HepG2 (cell line): ENCODE data around the gene GLRA1. TPM values are rescaled to one million over a fixed set of nuclear protein-coding genes. Genes with fewer than 3 reads are reported as not detected.

Experiments
- ATAC-seq: fragments of 200-7000 bp; cut with Tn5 transposase; 3 replicates; pipeline ENCODE4 v1.9.1; 2020; ENCODE audit warnings: mild to moderate bottlenecking, moderate library complexity
- BruUV-seq: library from RNA; stranded (reverse); fragments of 400-500 nt; replicated peaks from 2 replicates; lab custom pipeline; 2021; lab: Mats Ljungman, UMichigan
- CTCF ChIA-PET: fragments of 300-600 bp; formaldehyde crosslinking; extraction: SDS; loops from one replicate; lab custom pipeline; 2021; ENCODE audit warnings: low total read pairs, inconsistent platforms, low intra/inter-chr PET ratio; lab: Yijun Ruan, JAX
- POLR2A ChIA-PET: fragments of 350-600 bp; sonication (Branson Sonifier 250); formaldehyde crosslinking; loops from one replicate; lab custom pipeline; 2020; ENCODE audit warnings: antibody characterized with exemption, inconsistent platforms; lab: Yijun Ruan, JAX
- DNase-seq: peaks from one replicate; pipeline ENCODE4 v3.0.0-alpha.2; 2015; ENCODE audit warnings: low spot score
- FAIRE-seq: peaks from 3 replicates; lab custom pipeline; 2011; peaks lifted over from hg19 to GRCh38; lab: Jason Lieb, UNC
- H2AFZ ChIP-seq: one replicate; pipeline ENCODE4 v1.6.1; 2011; ENCODE audit warnings: low read length, inconsistent platforms
- H3K27ac ChIP-seq: fragments of 300-600 bp; 3 replicates; pipeline ENCODE4 v1.8.0; 2011; ENCODE audit warnings: mixed run types, mild to moderate bottlenecking, mixed read lengths, low read length, inconsistent platforms; ENCODE audit not compliant: insufficient read depth; ENCODE audit errors: extremely low read length
- H3K27me3 ChIP-seq, 2 experiments: fragments of 200-600 bp in 1 of 2; 2 replicates in 1 of 2; 3 replicates in 1 of 2; pipeline versions ENCODE4 v1.6.0 to v1.8.0; 2011; ENCODE audit warnings: low read length in 2 of 2, mild to moderate bottlenecking in 2 of 2, moderate library complexity in 2 of 2, inconsistent platforms in 1 of 2; ENCODE audit not compliant: insufficient read depth in 2 of 2, control insufficient read depth in 1 of 2
- H3K36me3 ChIP-seq, 2 experiments: fragments of 200-600 bp in 1 of 2; replicated peaks in 1 of 2; 2 replicates in 1 of 2; 3 replicates in 1 of 2; pipeline versions ENCODE4 v1.5.1 to v1.8.0; 2011; ENCODE audit warnings: low read length in 2 of 2, inconsistent platforms in 1 of 2; ENCODE audit not compliant: insufficient read depth in 2 of 2, control insufficient read depth in 1 of 2
- H3K4me1 ChIP-seq: 2 replicates; pipeline ENCODE4 v1.5.1; 2012; ENCODE audit warnings: low read length, inconsistent platforms; ENCODE audit not compliant: insufficient read depth
- H3K4me2 ChIP-seq: 2 replicates; pipeline ENCODE4 v1.6.0; 2011; ENCODE audit warnings: low read depth, low read length, inconsistent platforms
- H3K4me3 ChIP-seq, 3 experiments: fragments of 200-600 bp in 1 of 3; sonication (generic), shearing (Covaris generic) in 1 of 3; replicated peaks in 1 of 3; 2 replicates each; pipeline ENCODE4 v1.5.1; 2011 to 2016; ENCODE audit warnings: low read length in 3 of 3, inconsistent platforms in 2 of 3, low read depth in 2 of 3, mild to moderate bottlenecking in 2 of 3, control low read depth in 1 of 3, mixed read lengths in 1 of 3; ENCODE audit not compliant: insufficient read depth in 1 of 3
- H3K79me2 ChIP-seq: one replicate; pipeline ENCODE4 v1.6.1; 2011; ENCODE audit warnings: low read length, inconsistent platforms; ENCODE audit not compliant: insufficient read depth
- H3K9ac ChIP-seq: 2 replicates; pipeline ENCODE4 v1.6.0; 2011; ENCODE audit warnings: mild to moderate bottlenecking, low read depth, low read length, inconsistent platforms; ENCODE audit not compliant: insufficient read depth
- H3K9me3 ChIP-seq: 2 replicates; pipeline ENCODE4 v1.5.1; 2012; ENCODE audit warnings: mild to moderate bottlenecking, low read length
- H4K20me1 ChIP-seq: 2 replicates; pipeline ENCODE4 v1.6.0; 2011; ENCODE audit warnings: inconsistent platforms, mild to moderate bottlenecking, low read length, moderate library complexity; ENCODE audit not compliant: insufficient read depth
- ATF5 ChIP-seq: sonication (generic); formaldehyde crosslinking; IDR thresholded peaks from 2 replicates; pipeline ENCODE4 v1.4.0; 2020; ENCODE audit warnings: mild to moderate bottlenecking, low read depth, missing genetic modification reagents
- EZH2 ChIP-seq: conservative IDR thresholded peaks from 2 replicates; pipeline ENCODE4 v1.6.1; 2012; ENCODE audit warnings: mild to moderate bottlenecking, low read depth, low read length, moderate library complexity
- HOXD1 ChIP-seq: sonication (generic); formaldehyde crosslinking; IDR thresholded peaks from 2 replicates; pipeline ENCODE4 v1.5.0; 2020; ENCODE audit warnings: missing genetic modification reagents
- MYPOP ChIP-seq: sonication (generic); formaldehyde crosslinking; IDR thresholded peaks from 2 replicates; pipeline ENCODE4 v1.8.1; 2023; ENCODE audit warnings: mild to moderate bottlenecking, moderate library complexity, missing genetic modification reagents
- SKIL ChIP-seq: sonication (generic); formaldehyde crosslinking; IDR thresholded peaks from 2 replicates; pipeline ENCODE4 v1.8.0; 2022; ENCODE audit warnings: missing genetic modification reagents, mild to moderate bottlenecking, moderate library complexity, borderline replicate concordance
- SP140L ChIP-seq: sonication (generic); formaldehyde crosslinking; IDR thresholded peaks from 2 replicates; pipeline ENCODE4 v1.4.0; 2020; ENCODE audit warnings: missing genetic modification reagents, borderline replicate concordance
- SRSF9 ChIP-seq: fragments of 200-400 bp; formaldehyde crosslinking; IDR thresholded peaks from 2 replicates; pipeline ENCODE4 v1.6.1; 2018; ENCODE audit warnings: borderline replicate concordance, mild to moderate bottlenecking, low read depth, low read length; ENCODE audit not compliant: insufficient read depth, poor library complexity, severe bottlenecking
- ZNF101 ChIP-seq: sonication (generic); formaldehyde crosslinking; IDR thresholded peaks from 2 replicates; pipeline ENCODE4 v1.4.0; 2020; ENCODE audit warnings: mild to moderate bottlenecking, low read depth, missing genetic modification reagents, borderline replicate concordance
- ZNF556 ChIP-seq: sonication (generic); formaldehyde crosslinking; IDR thresholded peaks from 2 replicates; pipeline ENCODE4 v1.4.0; 2020; ENCODE audit warnings: mild to moderate bottlenecking, missing genetic modification reagents, borderline replicate concordance
- ZNF879 ChIP-seq: sonication (generic); formaldehyde crosslinking; IDR thresholded peaks from 2 replicates; pipeline ENCODE4 v1.8.1; 2023; ENCODE audit warnings: missing genetic modification reagents
- WGBS: methylation state at CpG from one replicate; pipeline ENCODE4 v1.1.6; 2017; ENCODE audit warnings: low lambda C conversion rate; 5-methylcytosine and 5-hydroxymethylcytosine counted together
- in situ Hi-C: cut with HindIII; loops from 2 replicates; pipeline ENCODE4 v1.10.0; 2017; ENCODE audit warnings: low pct_unique_long_range_greater_than_20kb; ENCODE audit not compliant: extremely low pct_ligation_motif_present
- intact Hi-C: fragments of 100-400 bp; cut with micrococcal nuclease; formaldehyde crosslinking; loops from one replicate; pipeline ENCODE4 v1.10.0; 2022; ENCODE audit not compliant: unreplicated experiment
- polyA plus RNA-seq, 8 experiments: library from polyadenylated mRNA; depleted of rRNA in 3 of 8; stranded (reverse) in 7 of 8; unstranded in 1 of 8; fragments of >200 nt; fragmentation: Illumina TruSeq in 4 of 8; extraction: Trizol in 4 of 8; gene quantifications; 2 replicates each; pipeline versions ENCODE4 v1.2.1 to v1.2.3, GENCODE V29; 2011 to 2016; ENCODE audit warnings: low read depth in 4 of 8, missing spikeins in 1 of 8, mixed read lengths in 1 of 8; ENCODE audit not compliant: insufficient read depth in 1 of 8
- total RNA-seq, 5 experiments: library from RNA; depleted of rRNA; stranded (reverse); fragments of >200 nt; fragmentation: Illumina TruSeq; extraction: Trizol; gene quantifications; 2 replicates each; pipeline ENCODE4 v1.2.3, GENCODE V29; 2016; ENCODE audit warnings: low read depth in 1 of 5

GLRA1 gene
- total and polyA plus RNA-seq, 2 of the 13 experiments (the other 11 are each of a cell fraction or from before 2014, with no cell fraction given): not detected

- Histone ChIP-seq H3K4me1 (no peaks in the 10 kb centered on the region), H3K36me3 (no peaks in the 10 kb centered on the region), H3K9me3 (no peaks in the 10 kb centered on the region), H3K79me2 (no peaks in the 10 kb centered on the region), H3K27me3 (no peaks in the 10 kb centered on the region), H3K4me2 (no peak overlapping the region), H3K4me3 (no peak overlapping the region), H4K20me1 (no peaks in the 10 kb centered on the region), H3K9ac (no peak overlapping the region), H2AFZ (no peak overlapping the region), H3K27ac (no peak overlapping the region)
- ChIA-PET POLR2A (no interaction called here), CTCF (no interaction called here)
- no peak for DNase-seq
- 15% methylated on average over 2 of the region's 5 CpGs for WGBS
- BruUV-seq: no TSS peak
- no peak for ATAC-seq
- intact Hi-C loops (no loop called here), in situ Hi-C loops (no loop called here)
- FAIRE-seq: no peak
- TF ChIP-seq ZNF101 (CRISPR knock-in tag): no peak
- TF ChIP-seq EZH2: no peak
- no peak for TF ChIP-seq MYPOP (CRISPR knock-in tag)
- no peak for TF ChIP-seq SRSF9
- no peak for TF ChIP-seq ZNF556
- TF ChIP-seq SP140L (CRISPR knock-in tag): no peak
- no peak for TF ChIP-seq SKIL (CRISPR knock-in tag)
- TF ChIP-seq HOXD1 (CRISPR knock-in tag): no peak
- TF ChIP-seq ATF5: no peak
- no peak for TF ChIP-seq ZNF879
These were observed 67.8 kb downstream of the GLRA1 start for GRCh38 chr5:151856861-151857260.
